Astrocyte (in vitro differentiated cells and primary cell): ENCODE measurements around the gene LY6G5B.

Source experiments
- CTCF ChIP-seq: IDR thresholded peaks from 2 replicates; pipeline ENCODE4 v1.5.1; 2011; ENCODE audit warnings: low read depth, mild to moderate bottlenecking, inconsistent platforms, low read length, moderate library complexity; ENCODE audit not compliant: insufficient read depth
- EZH2 ChIP-seq: IDR thresholded peaks from 2 replicates; pipeline ENCODE4 v1.6.1; 2012; ENCODE audit warnings: mild to moderate bottlenecking, low read length, inconsistent platforms; ENCODE audit not compliant: insufficient read depth

GRCh38 chr6:31708224-31708623 lies 38.4 kb downstream of the LY6G5B start:
- no peak for TF ChIP-seq CTCF
- TF ChIP-seq EZH2, result no peak
